Keratinocyte (primary cell): Measurements from ENCODE around the gene FMNL3. TPM values are rescaled to one million over a fixed set of nuclear protein-coding genes. Genes with fewer than 3 reads are reported as not detected.
A peak's percentile ranks its signal among the peaks of the same experiment; 100 is the strongest.

Experiments used
- DNase-seq: peaks from one replicate; pipeline ENCODE4 v3.0.0-alpha.2; 2011; ENCODE audit warnings: low read depth, missing footprints, low spot score
- FAIRE-seq: peaks from 2 replicates; lab custom pipeline; 2011; peaks lifted over from hg19 to GRCh38; lab: Jason Lieb, UNC
- H2AFZ ChIP-seq: 2 replicates; pipeline ENCODE4 v1.6.0; 2012; ENCODE audit warnings: low read length, control low read depth, inconsistent platforms; ENCODE audit not compliant: control insufficient read depth
- H3K27ac ChIP-seq: 2 replicates; pipeline ENCODE4 v1.5.1; 2011; ENCODE audit warnings: low read length; ENCODE audit not compliant: control insufficient read depth, insufficient read depth
- H3K27me3 ChIP-seq: 3 replicates; pipeline ENCODE4 v1.6.0; 2011; ENCODE audit warnings: low read length; ENCODE audit not compliant: control insufficient read depth, insufficient read depth; ENCODE audit errors: extremely low read depth
- H3K36me3 ChIP-seq, 2 experiments: 2 replicates in 1 of 2; 3 replicates in 1 of 2; pipeline ENCODE4 v1.5.1; 2011; ENCODE audit warnings: low read length in 2 of 2, mild to moderate bottlenecking in 1 of 2; ENCODE audit not compliant: control insufficient read depth in 2 of 2, insufficient read depth in 2 of 2; ENCODE audit errors: extremely low read depth in 1 of 2
- H3K4me1 ChIP-seq: 3 replicates; pipeline ENCODE4 v1.5.1; 2011; ENCODE audit warnings: low read length; ENCODE audit not compliant: control insufficient read depth, insufficient read depth; ENCODE audit errors: extremely low read depth
- H3K4me2 ChIP-seq: 3 replicates; pipeline ENCODE4 v1.6.0; 2011; ENCODE audit warnings: low read depth, low read length; ENCODE audit not compliant: control insufficient read depth, insufficient read depth; ENCODE audit errors: extremely low read depth
- H3K4me3 ChIP-seq, 3 experiments: fragments of 200-600 bp in 1 of 3; sonication (generic) in 1 of 3; 2 replicates in 2 of 3; 3 replicates in 1 of 3; pipeline ENCODE4 v1.5.1; 2011 to 2016; ENCODE audit warnings: low read length in 3 of 3, mild to moderate bottlenecking in 3 of 3, control low read depth in 2 of 3, inconsistent platforms in 1 of 3, low read depth in 1 of 3, mixed read lengths in 1 of 3, mixed run types in 1 of 3, moderate library complexity in 1 of 3; ENCODE audit not compliant: control insufficient read depth in 2 of 3, insufficient read depth in 2 of 3; ENCODE audit errors: extremely low read depth in 1 of 3
- H3K79me2 ChIP-seq: 2 replicates; pipeline ENCODE4 v1.6.0; 2012; ENCODE audit warnings: low read length; ENCODE audit not compliant: control insufficient read depth, insufficient read depth
- H3K9ac ChIP-seq: 3 replicates; pipeline ENCODE4 v1.6.0; 2011; ENCODE audit warnings: low read length; ENCODE audit not compliant: control insufficient read depth, insufficient read depth; ENCODE audit errors: extremely low read depth
- H3K9me1 ChIP-seq: 3 replicates; pipeline ENCODE4 v1.6.0; 2011; ENCODE audit warnings: low read length; ENCODE audit not compliant: control insufficient read depth, insufficient read depth; ENCODE audit errors: extremely low read depth
- H3K9me3 ChIP-seq: 2 replicates; pipeline ENCODE4 v1.5.1; 2012; ENCODE audit warnings: low read depth, low read length; ENCODE audit not compliant: control insufficient read depth
- H4K20me1 ChIP-seq: 3 replicates; pipeline ENCODE4 v1.6.0; 2011; ENCODE audit warnings: low read length; ENCODE audit not compliant: control insufficient read depth, insufficient read depth; ENCODE audit errors: extremely low read depth
- EZH2 ChIP-seq: IDR thresholded peaks from one replicate; pipeline ENCODE4 v1.6.1; 2012; ENCODE audit warnings: inconsistent platforms, mild to moderate bottlenecking, low read length, moderate library complexity
- dilution Hi-C: fragments of 300-500 bp; cut with MboI; formaldehyde crosslinking; loops from one replicate; pipeline ENCODE4 v1.7.0; 2020; ENCODE audit warnings: low sequenced_read_pairs; ENCODE audit not compliant: extremely low pct_ligation_motif_present
- polyA plus RNA-seq, 5 experiments: library from polyadenylated mRNA; depleted of rRNA in 3 of 5; stranded (reverse) in 3 of 5; stranded (forward) in 1 of 5; unstranded in 1 of 5; fragments of >200 nt; gene quantifications; 1 replicate in 1 of 5; 2 replicates in 3 of 5; 3 replicates in 1 of 5; pipeline versions ENCODE4 v1.2.1 to v1.2.3, GENCODE V29; 2011 to 2012; ENCODE audit warnings: missing spikeins in 2 of 5, low read depth in 1 of 5, low replicate concordance in 1 of 5
- TF ChIP-seq, protein P1 (sequence below), 3 experiments: IDR thresholded peaks in 1 of 3; conservative IDR thresholded peaks in 1 of 3; optimal IDR thresholded peaks in 1 of 3; 2 replicates in 2 of 3; 3 replicates in 1 of 3; pipeline versions ENCODE3 to v1.5.1; 2011; ENCODE audit warnings: low read length in 3 of 3, mild to moderate bottlenecking in 3 of 3, moderate library complexity in 2 of 3, control low read depth in 1 of 3, inconsistent platforms in 1 of 3; ENCODE audit not compliant: insufficient read depth in 2 of 3; ENCODE audit errors: extremely low read depth in 1 of 3

The FMNL3 gene
- polyA plus RNA-seq, 1 donor (not counting 4 experiments of a cell fraction or from before 2014, with no cell fraction given) = 1.1 TPM

- H3K79me2 ChIP-seq = no peaks in the 10 kb centered on the region
Measured at GRCh38 chr12:49662998-49663843, 44.0 kb downstream of the FMNL3 start.

DNA sequence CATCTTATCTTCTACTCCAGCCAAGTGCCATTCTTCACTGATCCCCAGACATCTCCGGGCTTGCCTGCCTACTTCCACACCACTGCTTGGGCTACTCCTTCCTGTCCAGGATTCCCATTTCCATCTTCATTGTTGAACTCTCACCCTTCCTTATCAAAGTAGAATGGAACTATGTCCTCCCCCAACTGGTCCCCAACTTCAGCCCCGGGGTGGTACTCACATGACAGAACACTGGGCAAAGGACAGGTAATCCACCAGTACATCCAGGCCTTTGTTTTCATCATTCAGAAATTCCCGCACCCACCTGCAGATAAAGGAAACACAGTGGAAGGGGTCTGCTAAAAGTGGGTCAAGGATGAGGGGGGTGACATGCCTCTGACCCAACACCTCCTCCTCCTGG lies 45.5 kb downstream of the FMNL3 start:
- Histone ChIP-seq H3K79me2 (no peaks in the 10 kb centered on the region), H3K4me2 (no peak overlapping the region), H3K27ac (no peak overlapping the region), H3K9me1 (no peaks in the 10 kb centered on the region), H3K4me1 (peaks cover 10% of the 10 kb centered on the region), H3K36me3 (no peaks in the 10 kb centered on the region), H4K20me1 (no peaks in the 10 kb centered on the region), H3K9ac (no peak overlapping the region), H3K27me3 (no peaks in the 10 kb centered on the region), H2AFZ (no peak overlapping the region), H3K9me3 (no peaks in the 10 kb centered on the region), H3K4me3 (no peak overlapping the region)
- no peak for TF ChIP-seq EZH2
- TF ChIP-seq, protein P1, sequence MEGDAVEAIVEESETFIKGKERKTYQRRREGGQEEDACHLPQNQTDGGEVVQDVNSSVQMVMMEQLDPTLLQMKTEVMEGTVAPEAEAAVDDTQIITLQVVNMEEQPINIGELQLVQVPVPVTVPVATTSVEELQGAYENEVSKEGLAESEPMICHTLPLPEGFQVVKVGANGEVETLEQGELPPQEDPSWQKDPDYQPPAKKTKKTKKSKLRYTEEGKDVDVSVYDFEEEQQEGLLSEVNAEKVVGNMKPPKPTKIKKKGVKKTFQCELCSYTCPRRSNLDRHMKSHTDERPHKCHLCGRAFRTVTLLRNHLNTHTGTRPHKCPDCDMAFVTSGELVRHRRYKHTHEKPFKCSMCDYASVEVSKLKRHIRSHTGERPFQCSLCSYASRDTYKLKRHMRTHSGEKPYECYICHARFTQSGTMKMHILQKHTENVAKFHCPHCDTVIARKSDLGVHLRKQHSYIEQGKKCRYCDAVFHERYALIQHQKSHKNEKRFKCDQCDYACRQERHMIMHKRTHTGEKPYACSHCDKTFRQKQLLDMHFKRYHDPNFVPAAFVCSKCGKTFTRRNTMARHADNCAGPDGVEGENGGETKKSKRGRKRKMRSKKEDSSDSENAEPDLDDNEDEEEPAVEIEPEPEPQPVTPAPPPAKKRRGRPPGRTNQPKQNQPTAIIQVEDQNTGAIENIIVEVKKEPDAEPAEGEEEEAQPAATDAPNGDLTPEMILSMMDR (optimal IDR thresholded peaks at IDR 0.05 in 1 of 3, IDR thresholded peaks at IDR 0.05 in 1 of 3, conservative IDR thresholded peaks at IDR 0.05 in 1 of 3; ENCODE audit: extremely low read depth in 1 of 3, insufficient read depth in 2 of 3, low read length in 3 of 3) = no peak
- FAIRE-seq (no peak), DNase-seq (no peak)
- dilution Hi-C loops = no loop called here

More at GRCh38 chr12:49662998-49663843, 44.0 kb downstream of the FMNL3 start:
- Histone ChIP-seq H3K4me3 (no peak overlapping the region), H3K4me1 (peaks cover 10% of the 10 kb centered on the region), H3K36me3 (no peaks in the 10 kb centered on the region), H3K9me3 (no peaks in the 10 kb centered on the region), H3K27me3 (no peaks in the 10 kb centered on the region), H3K9ac (no peak overlapping the region), H3K9me1 (no peaks in the 10 kb centered on the region), H3K4me2 (peak overlapping the region; percentile 13), H4K20me1 (no peaks in the 10 kb centered on the region), H3K27ac (no peak overlapping the region), H2AFZ (peak overlapping the region; percentile 15)
- no peak for TF ChIP-seq EZH2
- TF ChIP-seq, protein P1 (optimal IDR thresholded peaks at IDR 0.05 in 1 of 3, IDR thresholded peaks at IDR 0.05 in 1 of 3, conservative IDR thresholded peaks at IDR 0.05 in 1 of 3; ENCODE audit: extremely low read depth in 1 of 3, insufficient read depth in 2 of 3, low read length in 3 of 3) = no peak
- FAIRE-seq = no peak
- dilution Hi-C loops = no loop called here
- DNase-seq = no peak
